Endodermal cell (in vitro differentiated cells): ENCODE data around the gene ELOVL7. TPM values are rescaled to one million over a fixed set of nuclear protein-coding genes. Genes with fewer than 3 reads are reported as not detected.

Source experiments
- DNase-seq: peaks from one replicate; pipeline ENCODE4 v3.0.0-alpha.2; 2017
- H3K27ac ChIP-seq: 2 replicates; pipeline ENCODE4 v1.5.1; 2013; ENCODE audit warnings: mild to moderate bottlenecking, low read depth, low read length, moderate library complexity
- H3K27me3 ChIP-seq: 2 replicates; pipeline ENCODE4 v1.6.1; 2013; ENCODE audit warnings: mild to moderate bottlenecking, low read length, moderate library complexity; ENCODE audit not compliant: insufficient read depth, control insufficient read depth, poor library complexity, severe bottlenecking
- H3K36me3 ChIP-seq: 2 replicates; pipeline ENCODE4 v1.7.0; 2013; ENCODE audit warnings: mild to moderate bottlenecking, low read length, moderate library complexity; ENCODE audit not compliant: control insufficient read depth, insufficient read depth
- H3K4me1 ChIP-seq: one replicate; pipeline ENCODE4 v1.7.0; 2013; ENCODE audit warnings: low read length; ENCODE audit not compliant: control insufficient read depth, insufficient read depth
- H3K4me3 ChIP-seq: 2 replicates; pipeline ENCODE4 v1.5.1; 2013; ENCODE audit warnings: mild to moderate bottlenecking, low read length, moderate library complexity
- H3K9ac ChIP-seq: 2 replicates; pipeline ENCODE4 v1.6.1; 2013; ENCODE audit warnings: mild to moderate bottlenecking, low read length, moderate library complexity; ENCODE audit not compliant: poor library complexity, severe bottlenecking; ENCODE audit errors: extremely low read depth
- H3K9me3 ChIP-seq: 2 replicates; pipeline ENCODE4 v1.6.1; 2013; ENCODE audit warnings: mild to moderate bottlenecking, low read length, moderate library complexity; ENCODE audit not compliant: control insufficient read depth
- H3K27ac Mint-ChIP-seq: 2 replicates; pipeline ENCODE4 v1.8.0; 2020; ENCODE audit warnings: mixed read lengths
- H3K27me3 Mint-ChIP-seq: 2 replicates; pipeline ENCODE4 v1.8.0; 2021; ENCODE audit warnings: mild to moderate bottlenecking, mixed read lengths; ENCODE audit not compliant: insufficient read depth
- H3K36me3 Mint-ChIP-seq: 2 replicates; pipeline ENCODE4 v1.8.0; 2020; ENCODE audit warnings: low read depth, mixed read lengths
- H3K4me1 Mint-ChIP-seq: 2 replicates; pipeline ENCODE4 v1.8.0; 2020; ENCODE audit warnings: mixed read lengths
- H3K4me3 Mint-ChIP-seq: 2 replicates; pipeline ENCODE4 v1.8.0; 2020; ENCODE audit warnings: mild to moderate bottlenecking, moderate library complexity, mixed read lengths
- H3K9me3 Mint-ChIP-seq: 2 replicates; pipeline ENCODE4 v1.8.0; 2020; ENCODE audit warnings: mild to moderate bottlenecking, mixed read lengths
- CTCF ChIP-seq: fragments of 200-600 bp; sonication (generic); conservative IDR thresholded peaks from 2 replicates; pipeline ENCODE4 v1.5.0; 2021; ENCODE audit warnings: antibody characterized with exemption, mild to moderate bottlenecking
- WGBS, 2 experiments: methylation state at CpG; one replicate each; pipeline versions ENCODE4 v1.1.5 to v1.1.7; 2013; ENCODE audit warnings: missing lambda C conversion rate in 2 of 2, mixed read lengths in 1 of 2; ENCODE audit not compliant: insufficient coverage in 1 of 2, insufficient read length in 1 of 2; 5-methylcytosine and 5-hydroxymethylcytosine counted together
- total RNA-seq, 2 donors: library from RNA; stranded (reverse); fragmentation: NEBNext Ultra II Directional in 1 of 2; extraction: Animal tissue kit (Norgen Biotek cat#: 25700) in 1 of 2; gene quantifications; 2 replicates in 1 of 2; 3 replicates in 1 of 2; pipeline ENCODE4 v1.2.1, GENCODE V29; 2021

ELOVL7 gene
- total RNA-seq, 2 donors from 2014 or later: 3.5 to 6.5 TPM

GRCh38 chr5:60830581-60831127 lies 13.4 kb downstream of the ELOVL7 start:
- Histone ChIP-seq H3K4me1 (no peaks in the 10 kb centered on the region), H3K27me3 (no peaks in the 10 kb centered on the region), H3K36me3 (no peaks in the 10 kb centered on the region), H3K9me3 (no peaks in the 10 kb centered on the region), H3K4me3 (no peak overlapping the region), H3K27ac (no peak overlapping the region), H3K9ac (no peak overlapping the region)
- Mint-ChIP-seq H3K27ac (no peak overlapping the region), H3K27me3 (no peaks in the 10 kb centered on the region), H3K4me1 (peaks cover 4% of the 10 kb centered on the region), H3K36me3 (no peaks in the 10 kb centered on the region), H3K4me3 (no peak overlapping the region), H3K9me3 (no peaks in the 10 kb centered on the region)
- no peak for TF ChIP-seq CTCF
- DNase-seq: no peak

DNA sequence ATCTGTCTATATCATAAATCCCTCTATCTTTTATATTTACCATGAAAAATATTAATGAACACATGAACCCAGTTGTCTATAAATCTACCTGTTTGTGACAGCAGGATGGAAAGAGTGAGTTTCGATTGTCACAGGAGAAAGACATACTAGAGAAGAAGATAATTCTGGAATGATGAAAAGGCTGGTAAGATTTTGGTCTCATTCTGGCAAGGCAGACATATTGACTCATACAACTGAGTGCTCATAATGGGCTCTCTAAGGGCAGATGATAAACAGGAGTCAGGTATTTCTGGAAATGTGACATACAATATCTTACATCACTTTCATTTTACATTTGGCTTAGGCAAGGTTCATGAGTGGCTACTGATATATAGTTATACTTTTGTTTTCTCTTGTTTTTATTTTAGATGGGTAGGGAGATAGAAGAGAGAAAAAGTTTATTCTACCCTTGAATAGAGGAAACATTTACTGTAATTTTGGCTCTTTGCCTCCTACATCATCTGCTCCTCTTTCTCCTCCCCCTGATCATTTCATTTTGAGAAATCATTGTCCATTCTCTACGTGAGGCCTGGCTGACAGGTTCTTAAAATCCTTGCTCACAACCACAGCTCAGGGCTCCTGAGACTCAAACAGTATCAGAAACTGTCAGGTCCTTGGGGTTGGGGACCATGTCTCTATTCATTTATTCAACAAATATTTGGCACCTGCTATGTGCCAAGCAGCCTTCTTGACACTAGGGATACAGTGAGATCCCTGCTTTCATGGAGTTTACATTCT lies 14.4 kb downstream of the ELOVL7 start:
- Mint-ChIP-seq H3K4me1 (peaks cover 4% of the 10 kb centered on the region), H3K4me3 (no peak overlapping the region), H3K27me3 (no peaks in the 10 kb centered on the region), H3K9me3 (no peaks in the 10 kb centered on the region), H3K36me3 (no peaks in the 10 kb centered on the region), H3K27ac (no peak overlapping the region)
- H3K9me3 ChIP-seq: no peaks in the 10 kb centered on the region
- WGBS, 2 experiments: 86 to 100% methylated on average over 2 of the region's 2 CpGs
- H3K9ac ChIP-seq: no peak overlapping the region
- no peak overlapping the region for H3K4me3 ChIP-seq
- no peak overlapping the region for H3K27ac ChIP-seq
- H3K4me1 ChIP-seq: no peaks in the 10 kb centered on the region
- no peaks in the 10 kb centered on the region for H3K27me3 ChIP-seq
- TF ChIP-seq CTCF: no peak
- no peak for DNase-seq
- no peaks in the 10 kb centered on the region for H3K36me3 ChIP-seq

DNA sequence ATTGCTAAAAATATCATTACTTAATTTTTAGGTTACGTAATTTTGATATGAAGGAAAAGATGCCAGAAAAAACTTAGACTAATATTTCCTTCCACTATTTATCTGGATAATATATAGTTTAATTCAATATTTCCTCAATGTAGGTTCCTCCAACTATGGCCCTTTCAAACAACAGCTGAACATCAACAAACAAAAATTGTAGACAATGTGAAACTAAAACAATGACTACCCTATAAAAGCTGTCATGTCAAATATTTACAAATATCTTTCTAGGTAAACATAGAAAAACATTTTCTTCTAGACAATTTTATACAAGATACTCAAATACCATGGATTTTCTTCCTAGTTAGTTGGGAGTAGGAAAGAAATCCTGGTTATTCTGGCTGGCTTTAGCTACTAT lies 16.9 kb downstream of the ELOVL7 start:
- Mint-ChIP-seq H3K4me1 (peaks cover 4% of the 10 kb centered on the region), H3K36me3 (no peaks in the 10 kb centered on the region), H3K9me3 (no peaks in the 10 kb centered on the region), H3K27me3 (no peaks in the 10 kb centered on the region), H3K4me3 (no peak overlapping the region), H3K27ac (no peak overlapping the region)
- DNase-seq: no peak
- Histone ChIP-seq H3K9me3 (no peaks in the 10 kb centered on the region), H3K36me3 (no peaks in the 10 kb centered on the region), H3K4me1 (no peaks in the 10 kb centered on the region), H3K9ac (no peak overlapping the region), H3K27ac (no peak overlapping the region), H3K27me3 (no peaks in the 10 kb centered on the region), H3K4me3 (no peak overlapping the region)
- TF ChIP-seq CTCF: no peak
- no CpG with 5 or more reads among the region's 1 CpG for WGBS, 2 experiments
